Hepatocyte (in vitro differentiated cells): ENCODE measurements around the gene TPSG1.
"Not testable (repeated sequence)": the region's sequence is repeated elsewhere in the genome, so short reads cannot be mapped to it uniquely, and the experiment has no call there.

Experiments
- CTCF ChIP-seq: fragments of 200-600 bp; sonication (generic); IDR thresholded peaks from 2 replicates; pipeline ENCODE4 v1.5.1; 2016; ENCODE audit warnings: antibody characterized with exemption, mild to moderate bottlenecking; ENCODE audit not compliant: poor library complexity
- EZH2 ChIP-seq: fragments of 200-600 bp; sonication (generic); IDR thresholded peaks from 2 replicates; pipeline ENCODE4 v1.6.1; 2016; ENCODE audit warnings: antibody characterized with exemption, mild to moderate bottlenecking, borderline replicate concordance
- EZH2phosphoT487 ChIP-seq: fragments of 200-600 bp; sonication (generic); IDR thresholded peaks from one replicate; pipeline ENCODE4 v1.6.1; 2018; ENCODE audit warnings: antibody characterized with exemption, mild to moderate bottlenecking, low read depth, moderate library complexity; ENCODE audit not compliant: unreplicated experiment, severe bottlenecking

GRCh38 chr16:1256296-1256873 lies 31.3 kb upstream of the TPSG1 start:
- not testable (repeated sequence) for TF ChIP-seq CTCF, EZH2, EZH2phosphoT487
